DND-41 (cell line): ENCODE measurements around the gene VTCN1.

Experiments used
- EZH2 ChIP-seq: IDR thresholded peaks from 3 replicates; pipeline ENCODE4 v1.6.1; 2012; ENCODE audit warnings: borderline replicate concordance, low read depth, mild to moderate bottlenecking, moderate library complexity, low read length, inconsistent platforms; ENCODE audit not compliant: severe bottlenecking
- TF ChIP-seq, protein P1 (sequence below): IDR thresholded peaks from 2 replicates; pipeline ENCODE4 v1.5.1; 2012; ENCODE audit warnings: borderline replicate concordance, low read length, moderate library complexity, mild to moderate bottlenecking; ENCODE audit not compliant: poor library complexity, severe bottlenecking; ENCODE audit errors: extremely low read depth

DNA sequence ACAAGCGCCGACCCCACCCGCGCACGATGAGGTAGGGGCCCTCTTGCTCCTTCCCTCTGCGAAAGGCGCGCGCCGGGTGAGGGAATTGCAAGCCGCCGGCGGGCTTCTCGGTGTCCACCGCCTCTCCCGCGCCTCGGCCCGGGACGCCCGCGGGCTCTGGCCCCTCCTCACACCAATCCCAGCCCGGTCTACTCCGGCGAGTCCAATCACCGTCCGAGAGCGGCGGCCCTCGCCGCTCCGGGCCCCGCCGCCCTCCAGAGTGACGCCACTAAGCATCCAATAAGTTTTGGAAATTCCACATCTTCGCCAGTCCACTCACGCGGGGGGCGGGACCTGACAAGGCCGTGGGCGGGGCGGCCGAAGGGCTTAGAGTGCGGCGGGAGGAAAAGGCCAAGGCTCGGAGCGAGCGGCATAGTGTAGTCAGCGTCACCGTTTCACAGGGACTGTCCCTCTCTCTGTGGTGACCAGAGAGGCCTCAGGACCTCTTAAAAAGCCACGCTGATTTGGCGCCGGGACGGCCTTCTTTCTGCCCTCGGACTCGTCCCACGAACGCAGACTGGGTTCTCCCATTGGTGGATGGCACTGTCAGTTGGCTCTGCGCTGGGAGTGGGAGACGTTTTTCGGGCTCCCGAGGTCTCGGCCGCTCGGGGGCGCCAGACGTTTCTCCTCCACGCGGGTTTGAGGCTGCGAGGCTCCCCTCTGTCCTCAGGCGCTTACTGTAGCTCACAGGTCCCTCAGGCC, 89.0 kb downstream of the VTCN1 start, which contains the start of gene TRIM45:
- TF ChIP-seq, protein P1, sequence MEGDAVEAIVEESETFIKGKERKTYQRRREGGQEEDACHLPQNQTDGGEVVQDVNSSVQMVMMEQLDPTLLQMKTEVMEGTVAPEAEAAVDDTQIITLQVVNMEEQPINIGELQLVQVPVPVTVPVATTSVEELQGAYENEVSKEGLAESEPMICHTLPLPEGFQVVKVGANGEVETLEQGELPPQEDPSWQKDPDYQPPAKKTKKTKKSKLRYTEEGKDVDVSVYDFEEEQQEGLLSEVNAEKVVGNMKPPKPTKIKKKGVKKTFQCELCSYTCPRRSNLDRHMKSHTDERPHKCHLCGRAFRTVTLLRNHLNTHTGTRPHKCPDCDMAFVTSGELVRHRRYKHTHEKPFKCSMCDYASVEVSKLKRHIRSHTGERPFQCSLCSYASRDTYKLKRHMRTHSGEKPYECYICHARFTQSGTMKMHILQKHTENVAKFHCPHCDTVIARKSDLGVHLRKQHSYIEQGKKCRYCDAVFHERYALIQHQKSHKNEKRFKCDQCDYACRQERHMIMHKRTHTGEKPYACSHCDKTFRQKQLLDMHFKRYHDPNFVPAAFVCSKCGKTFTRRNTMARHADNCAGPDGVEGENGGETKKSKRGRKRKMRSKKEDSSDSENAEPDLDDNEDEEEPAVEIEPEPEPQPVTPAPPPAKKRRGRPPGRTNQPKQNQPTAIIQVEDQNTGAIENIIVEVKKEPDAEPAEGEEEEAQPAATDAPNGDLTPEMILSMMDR = no peak
- TF ChIP-seq EZH2 = no peak
